ENCODE measurements around the gene GPR137B. TPM values are rescaled to one million over a fixed set of nuclear protein-coding genes. Genes with fewer than 3 reads are reported as not detected.
A peak's percentile ranks its signal among the peaks of the same experiment; 100 is the strongest.

GPR137B gene
- total and polyA plus RNA-seq, 2 of the 8 experiments (the other 6 are each of a cell fraction or from before 2014, with no cell fraction given) = 6.9 to 7.7 TPM

- no peak for TF ChIP-seq KDM5A (IDR thresholded peaks at IDR 0.05; ENCODE audit: low read length)
- no peak for TF ChIP-seq SP2 (IDR thresholded peaks at IDR 0.05; ENCODE audit: low read length)
- no peak for TF ChIP-seq GTF2F1 (IDR thresholded peaks at IDR 0.05; ENCODE audit: borderline replicate concordance, low read depth, low read length)
- TF ChIP-seq CHD7 (IDR thresholded peaks at IDR 0.05; ENCODE audit: insufficient replicate concordance, low read length) = no peak
- no peak for TF ChIP-seq POLR2AphosphoS5 (IDR thresholded peaks at IDR 0.05; ENCODE audit: low read depth, low read length)
- no peak for TF ChIP-seq HDAC6 (IDR thresholded peaks at IDR 0.05; ENCODE audit: low read depth, low read length)
- TF ChIP-seq SIX5 (IDR thresholded peaks at IDR 0.05; ENCODE audit: low read depth, low read length) = no peak
- no peak for TF ChIP-seq YY1 (IDR thresholded peaks at IDR 0.05; ENCODE audit: low read depth, low read length)
- no peak for TF ChIP-seq BRCA1 (IDR thresholded peaks at IDR 0.05; ENCODE audit: low read depth, low read length)
- TF ChIP-seq BACH1 (IDR thresholded peaks at IDR 0.05; ENCODE audit: low read length) = no peak
- peak; percentile 67; the same call in 1 of the 2 replicates for TF ChIP-seq RBBP5 (IDR thresholded peaks at IDR 0.05; ENCODE audit: borderline replicate concordance, low read depth, low read length)
Measured at GRCh38 chr1:236142253-236143103, at the start of gene GPR137B (continued).
